Duodenal mucosa (tissue), 2 donors: Measurements from ENCODE around the gene REST.

Experiments
- H3K27ac ChIP-seq: one replicate; pipeline ENCODE4 v1.7.0; 2013; ENCODE audit warnings: low read depth, low read length
- H3K27me3 ChIP-seq, 2 donors: one replicate each; pipeline ENCODE4 v1.7.0; 2013; ENCODE audit warnings: low read length in 2 of 2, control low read depth in 1 of 2; ENCODE audit not compliant: insufficient read depth in 2 of 2, control insufficient read depth in 1 of 2
- H3K36me3 ChIP-seq, 2 donors: one replicate each; pipeline ENCODE4 v1.7.0; 2013; ENCODE audit warnings: low read length in 2 of 2, control low read depth in 1 of 2; ENCODE audit not compliant: insufficient read depth in 2 of 2, control insufficient read depth in 1 of 2
- H3K4me1 ChIP-seq, 2 donors: one replicate each; pipeline ENCODE4 v1.7.0; 2013; ENCODE audit warnings: low read length in 2 of 2, control low read depth in 1 of 2; ENCODE audit not compliant: insufficient read depth in 2 of 2, control insufficient read depth in 1 of 2
- H3K4me3 ChIP-seq, 2 donors: one replicate each; pipeline ENCODE4 v1.7.0; 2013; ENCODE audit warnings: low read length in 2 of 2, low read depth in 1 of 2
- H3K9ac ChIP-seq, 2 donors: one replicate each; pipeline ENCODE4 v1.7.0; 2013; ENCODE audit warnings: low read length in 2 of 2, low read depth in 1 of 2
- H3K9me3 ChIP-seq, 2 donors: one replicate each; pipeline ENCODE4 v1.7.0; 2013; ENCODE audit warnings: low read length in 2 of 2, control low read depth in 1 of 2; ENCODE audit not compliant: control insufficient read depth in 1 of 2

The REST gene, protein sequence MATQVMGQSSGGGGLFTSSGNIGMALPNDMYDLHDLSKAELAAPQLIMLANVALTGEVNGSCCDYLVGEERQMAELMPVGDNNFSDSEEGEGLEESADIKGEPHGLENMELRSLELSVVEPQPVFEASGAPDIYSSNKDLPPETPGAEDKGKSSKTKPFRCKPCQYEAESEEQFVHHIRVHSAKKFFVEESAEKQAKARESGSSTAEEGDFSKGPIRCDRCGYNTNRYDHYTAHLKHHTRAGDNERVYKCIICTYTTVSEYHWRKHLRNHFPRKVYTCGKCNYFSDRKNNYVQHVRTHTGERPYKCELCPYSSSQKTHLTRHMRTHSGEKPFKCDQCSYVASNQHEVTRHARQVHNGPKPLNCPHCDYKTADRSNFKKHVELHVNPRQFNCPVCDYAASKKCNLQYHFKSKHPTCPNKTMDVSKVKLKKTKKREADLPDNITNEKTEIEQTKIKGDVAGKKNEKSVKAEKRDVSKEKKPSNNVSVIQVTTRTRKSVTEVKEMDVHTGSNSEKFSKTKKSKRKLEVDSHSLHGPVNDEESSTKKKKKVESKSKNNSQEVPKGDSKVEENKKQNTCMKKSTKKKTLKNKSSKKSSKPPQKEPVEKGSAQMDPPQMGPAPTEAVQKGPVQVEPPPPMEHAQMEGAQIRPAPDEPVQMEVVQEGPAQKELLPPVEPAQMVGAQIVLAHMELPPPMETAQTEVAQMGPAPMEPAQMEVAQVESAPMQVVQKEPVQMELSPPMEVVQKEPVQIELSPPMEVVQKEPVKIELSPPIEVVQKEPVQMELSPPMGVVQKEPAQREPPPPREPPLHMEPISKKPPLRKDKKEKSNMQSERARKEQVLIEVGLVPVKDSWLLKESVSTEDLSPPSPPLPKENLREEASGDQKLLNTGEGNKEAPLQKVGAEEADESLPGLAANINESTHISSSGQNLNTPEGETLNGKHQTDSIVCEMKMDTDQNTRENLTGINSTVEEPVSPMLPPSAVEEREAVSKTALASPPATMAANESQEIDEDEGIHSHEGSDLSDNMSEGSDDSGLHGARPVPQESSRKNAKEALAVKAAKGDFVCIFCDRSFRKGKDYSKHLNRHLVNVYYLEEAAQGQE

DNA sequence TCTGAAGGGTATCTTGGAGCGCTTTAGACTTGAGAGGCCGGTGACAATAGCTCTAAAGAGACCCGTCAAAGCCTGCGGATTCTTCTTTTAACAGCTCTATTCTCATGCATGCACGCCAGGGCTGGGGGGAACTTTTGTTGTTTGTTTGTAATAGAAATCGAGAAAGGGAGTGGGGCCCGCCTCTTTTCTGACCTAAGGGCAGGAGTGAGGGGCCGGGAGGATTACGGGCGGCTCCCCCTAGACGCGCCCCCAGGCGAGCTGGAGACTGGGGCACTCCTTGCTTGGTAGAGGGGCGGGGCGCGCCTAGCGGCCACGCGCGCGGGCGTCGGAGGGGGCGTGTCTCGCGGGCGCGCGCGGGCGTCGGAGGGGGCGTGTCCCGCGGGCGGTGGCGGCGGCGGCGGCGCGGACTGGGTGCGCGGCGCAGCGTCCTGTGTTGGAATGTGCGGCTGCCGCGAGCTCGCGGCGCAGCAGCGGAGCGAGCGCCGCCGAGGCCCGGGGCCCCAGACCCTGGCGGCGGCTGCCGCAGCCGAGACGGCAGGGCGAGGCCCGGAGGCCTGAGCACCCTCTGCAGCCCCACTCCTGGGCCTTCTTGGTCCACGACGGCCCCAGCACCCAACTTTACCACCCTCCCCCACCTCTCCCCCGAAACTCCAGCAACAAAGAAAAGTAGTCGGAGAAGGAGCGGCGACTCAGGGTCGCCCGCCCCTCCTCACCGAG, at the start of gene REST:
REST (plus strand) TSS at position 412 of the 717 bp plus-strand sequence. CDS start 2,739 bp downstream, outside the sequence.
- H3K36me3 ChIP-seq = no peaks in the 10 kb centered on the region
- H3K9ac ChIP-seq = peak within 1 kb of the TSS; percentile 64 to 70
- peak within 1 kb of the TSS; percentile 85 for H3K27ac ChIP-seq
- H3K9me3 ChIP-seq = no peaks in the 10 kb centered on the region
- H3K27me3 ChIP-seq = no peaks in the 10 kb centered on the region
- peak within 1 kb of the TSS; percentile 92 to 94 for H3K4me3 ChIP-seq
- H3K4me1 ChIP-seq = peaks cover 19 to 27% of the 10 kb centered on the region in 2 donors

GRCh38 chr4:56859841-56860240, 47.9 kb upstream of the REST start:
- H3K27ac ChIP-seq = no peak overlapping the region
- no peak overlapping the region for H3K4me3 ChIP-seq
- no peak overlapping the region for H3K9ac ChIP-seq

GRCh38 chr4:56860781-56861180, 46.9 kb upstream of the REST start:
- no peak overlapping the region for H3K27ac ChIP-seq
- no peak overlapping the region for H3K4me3 ChIP-seq
- no peak overlapping the region for H3K9ac ChIP-seq
- no peaks in the 10 kb centered on the region for H3K27me3 ChIP-seq
- no peaks in the 10 kb centered on the region for H3K36me3 ChIP-seq
- no peaks in the 10 kb centered on the region for H3K9me3 ChIP-seq
- no peaks in the 10 kb centered on the region for H3K4me1 ChIP-seq

More at GRCh38 chr4:56859841-56860240, 47.9 kb upstream of the REST start:
- Histone ChIP-seq H3K9me3 (no peaks in the 10 kb centered on the region), H3K27me3 (no peaks in the 10 kb centered on the region), H3K36me3 (no peaks in the 10 kb centered on the region), H3K4me1 (no peaks in the 10 kb centered on the region)

DNA sequence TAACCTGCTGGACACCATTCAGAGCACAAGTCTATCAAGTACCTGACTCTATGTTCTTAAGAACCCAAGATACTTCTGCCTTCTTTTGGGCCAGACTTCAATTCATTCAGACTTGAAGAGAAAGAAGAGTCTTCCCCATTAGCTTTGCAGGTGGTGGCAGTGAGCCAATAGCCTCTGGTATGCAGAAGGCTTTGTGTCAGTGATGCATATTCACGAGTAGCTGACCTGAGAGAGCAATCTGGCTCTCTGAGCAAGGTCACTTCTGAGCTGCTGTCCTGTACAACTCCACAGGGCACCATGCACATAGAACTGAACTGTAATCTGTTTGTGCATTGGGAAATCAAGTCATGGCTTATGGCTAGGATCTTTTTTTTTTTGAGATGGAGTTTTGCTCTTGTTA, 46.3 kb upstream of the REST start:
- Histone ChIP-seq H3K4me3 (no peak overlapping the region), H3K36me3 (no peaks in the 10 kb centered on the region), H3K9ac (no peak overlapping the region), H3K27me3 (no peaks in the 10 kb centered on the region), H3K27ac (no peak overlapping the region), H3K4me1 (no peaks in the 10 kb centered on the region), H3K9me3 (no peaks in the 10 kb centered on the region)

DNA sequence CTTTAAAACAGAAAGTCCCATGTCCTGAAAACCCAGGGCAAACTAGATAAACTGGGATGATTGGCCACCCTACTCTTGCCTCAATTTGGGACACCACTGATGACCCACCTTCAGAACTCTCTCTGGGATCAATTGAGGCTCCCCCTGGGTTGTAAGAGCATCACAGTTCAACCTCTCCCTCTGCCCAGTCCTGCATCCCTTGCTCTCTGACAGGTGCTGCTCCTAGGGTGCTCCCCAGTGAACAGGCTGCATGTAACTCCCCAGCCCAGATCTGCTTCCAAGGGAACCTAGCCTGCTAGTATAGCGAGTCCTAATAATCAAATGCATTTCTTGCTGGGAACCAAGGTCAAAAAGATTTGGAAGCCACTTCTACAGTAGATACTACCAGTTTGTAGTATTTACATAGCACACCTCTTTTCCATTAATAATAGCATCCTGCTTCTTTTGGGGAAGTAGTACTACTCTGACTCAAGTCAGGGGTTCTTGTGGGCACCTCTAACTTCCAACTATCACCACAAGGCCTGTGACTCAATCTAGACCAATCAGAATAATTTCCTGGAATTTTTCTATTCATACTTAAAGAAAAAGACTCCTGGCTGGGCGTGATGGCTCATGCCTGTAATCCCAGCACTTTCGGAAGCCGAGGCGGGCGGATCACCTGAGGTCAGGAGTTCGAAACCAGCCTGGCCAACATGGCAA, 44.1 kb upstream of the REST start:
- H3K27me3 ChIP-seq = no peaks in the 10 kb centered on the region
- H3K27ac ChIP-seq = no peak overlapping the region
- H3K36me3 ChIP-seq = no peaks in the 10 kb centered on the region
- no peaks in the 10 kb centered on the region for H3K4me1 ChIP-seq
- no peak overlapping the region for H3K9ac ChIP-seq
- H3K9me3 ChIP-seq = no peaks in the 10 kb centered on the region
- H3K4me3 ChIP-seq = no peak overlapping the region

DNA sequence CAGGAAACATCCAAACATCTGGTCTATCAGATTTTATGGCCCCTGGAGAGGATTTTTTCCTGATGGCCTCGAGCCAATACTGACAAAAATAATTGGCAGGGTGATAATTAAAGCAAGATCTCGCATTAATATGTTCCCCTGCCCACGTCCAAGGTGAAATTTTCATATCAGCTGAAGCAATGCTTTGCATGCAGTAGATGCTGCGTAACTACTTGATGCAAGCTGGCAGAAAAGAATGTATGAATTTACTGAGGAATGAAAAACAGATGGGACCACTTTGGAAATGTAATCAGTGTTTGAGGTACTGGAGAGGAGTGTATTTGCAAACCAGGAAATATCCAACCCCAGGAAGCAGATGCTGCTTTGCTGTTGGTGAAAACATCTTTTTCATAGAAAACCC, 36.8 kb upstream of the REST start:
- Histone ChIP-seq H3K27ac (no peak overlapping the region), H3K9me3 (no peaks in the 10 kb centered on the region), H3K9ac (no peak overlapping the region), H3K4me1 (no peaks in the 10 kb centered on the region), H3K36me3 (no peaks in the 10 kb centered on the region), H3K27me3 (no peaks in the 10 kb centered on the region), H3K4me3 (no peak overlapping the region)

GRCh38 chr4:56871371-56871866, 36.3 kb upstream of the REST start:
- Histone ChIP-seq H3K27ac (no peak overlapping the region), H3K36me3 (no peaks in the 10 kb centered on the region), H3K9me3 (no peaks in the 10 kb centered on the region), H3K4me3 (no peak overlapping the region), H3K27me3 (no peaks in the 10 kb centered on the region), H3K4me1 (no peaks in the 10 kb centered on the region), H3K9ac (no peak overlapping the region)

GRCh38 chr4:56874166-56874565, 33.5 kb upstream of the REST start:
- no peak overlapping the region for H3K27ac ChIP-seq
- H3K9ac ChIP-seq = no peak overlapping the region

DNA sequence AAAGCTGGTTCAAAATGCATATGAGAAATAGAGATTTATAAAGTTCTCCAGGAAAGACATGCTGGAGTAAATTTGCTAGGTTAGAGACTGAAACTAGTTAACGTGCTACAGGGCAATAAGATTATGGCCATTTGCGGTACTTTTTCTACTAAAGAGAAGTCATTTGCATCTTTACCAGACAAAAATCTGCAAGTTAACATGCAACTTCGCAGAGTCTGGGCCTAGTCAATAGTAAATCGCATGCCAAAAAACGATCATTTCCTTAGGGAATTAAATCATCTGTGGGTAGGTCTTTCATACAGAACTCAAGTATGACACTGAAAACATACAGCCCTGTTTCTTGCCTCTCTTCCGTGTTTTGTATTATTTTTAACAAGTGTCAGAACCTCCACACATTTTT, 32.8 kb upstream of the REST start:
- Histone ChIP-seq H3K4me3 (no peak overlapping the region), H3K27ac (no peak overlapping the region), H3K27me3 (no peaks in the 10 kb centered on the region), H3K9me3 (no peaks in the 10 kb centered on the region), H3K36me3 (no peaks in the 10 kb centered on the region), H3K9ac (no peak overlapping the region), H3K4me1 (no peaks in the 10 kb centered on the region)

More at GRCh38 chr4:56874166-56874565, 33.5 kb upstream of the REST start:
- Histone ChIP-seq H3K4me1 (no peaks in the 10 kb centered on the region), H3K27me3 (no peaks in the 10 kb centered on the region), H3K4me3 (no peak overlapping the region), H3K9me3 (no peaks in the 10 kb centered on the region), H3K36me3 (no peaks in the 10 kb centered on the region)
